Hepatocyte (in vitro differentiated cells): ENCODE data around the gene CHST10. TPM values are rescaled to one million over a fixed set of nuclear protein-coding genes. Genes with fewer than 3 reads are reported as not detected.

Experiments
- DNase-seq: peaks from one replicate; pipeline ENCODE4 v3.0.0-alpha.2; 2016; ENCODE audit warnings: low spot score
- H2AFZ ChIP-seq: fragments of 200-600 bp; sonication (generic); 2 replicates; pipeline ENCODE4 v1.6.0; 2016; ENCODE audit warnings: antibody characterized with exemption, mild to moderate bottlenecking
- H3K27ac ChIP-seq: fragments of 200-600 bp; sonication (generic); 2 replicates; pipeline ENCODE4 v1.5.1; 2016; ENCODE audit warnings: mild to moderate bottlenecking
- H3K27me3 ChIP-seq: fragments of 200-600 bp; sonication (generic); 2 replicates; pipeline ENCODE4 v1.6.1; 2016
- H3K36me3 ChIP-seq: fragments of 200-600 bp; sonication (generic); replicated peaks from 2 replicates; pipeline ENCODE4 v1.5.1; 2016; ENCODE audit warnings: low read depth; ENCODE audit not compliant: insufficient read depth
- H3K4me1 ChIP-seq: fragments of 200-600 bp; sonication (generic); 2 replicates; pipeline ENCODE4 v1.5.1; 2016; ENCODE audit warnings: mild to moderate bottlenecking, moderate library complexity; ENCODE audit not compliant: insufficient read depth
- H3K4me2 ChIP-seq: fragments of 200-600 bp; sonication (generic); 2 replicates; pipeline ENCODE4 v1.6.0; 2016
- H3K4me3 ChIP-seq: fragments of 200-600 bp; sonication (generic); 2 replicates; pipeline ENCODE4 v1.5.1; 2016; ENCODE audit warnings: mild to moderate bottlenecking
- H3K79me2 ChIP-seq: fragments of 200-600 bp; sonication (generic); 2 replicates; pipeline ENCODE4 v1.6.0; 2017; ENCODE audit warnings: mild to moderate bottlenecking
- H3K9me2 ChIP-seq: fragments of 200-600 bp; sonication (generic); replicated peaks from 2 replicates; pipeline ENCODE4 v1.6.0; 2017; ENCODE audit warnings: mild to moderate bottlenecking; ENCODE audit not compliant: insufficient read depth
- H3K9me3 ChIP-seq: fragments of 200-600 bp; sonication (generic); 2 replicates; pipeline ENCODE4 v1.5.1; 2016; ENCODE audit warnings: low read depth, mild to moderate bottlenecking
- H4K20me1 ChIP-seq: fragments of 200-600 bp; sonication (generic); 2 replicates; pipeline ENCODE4 v1.6.0; 2016; ENCODE audit warnings: mild to moderate bottlenecking; ENCODE audit not compliant: insufficient read depth, poor library complexity, severe bottlenecking
- CTCF ChIP-seq: fragments of 200-600 bp; sonication (generic); IDR thresholded peaks from 2 replicates; pipeline ENCODE4 v1.5.1; 2016; ENCODE audit warnings: antibody characterized with exemption, mild to moderate bottlenecking; ENCODE audit not compliant: poor library complexity
- EZH2 ChIP-seq: fragments of 200-600 bp; sonication (generic); IDR thresholded peaks from 2 replicates; pipeline ENCODE4 v1.6.1; 2016; ENCODE audit warnings: antibody characterized with exemption, mild to moderate bottlenecking, borderline replicate concordance
- EZH2phosphoT487 ChIP-seq: fragments of 200-600 bp; sonication (generic); IDR thresholded peaks from one replicate; pipeline ENCODE4 v1.6.1; 2018; ENCODE audit warnings: antibody characterized with exemption, mild to moderate bottlenecking, low read depth, moderate library complexity; ENCODE audit not compliant: unreplicated experiment, severe bottlenecking
- WGBS: methylation state at CpG from one replicate; pipeline ENCODE4 v1.1.6; 2016; ENCODE audit warnings: low lambda C conversion rate; ENCODE audit errors: missing lambda C conversion rate; 5-methylcytosine and 5-hydroxymethylcytosine counted together
- polyA plus RNA-seq: library from polyadenylated mRNA; unstranded; fragments of >200 nt; fragmentation: Nextera tagmentation; extraction: Ambion mirVana; gene quantifications from 2 replicates; pipeline ENCODE4 v1.2.1, GENCODE V29; 2016
- total RNA-seq: library from RNA; depleted of rRNA; stranded (reverse); fragments of >200 nt; gene quantifications from 2 replicates; pipeline ENCODE4 v1.2.3, GENCODE V29; 2014

Gene CHST10
- total and polyA plus RNA-seq, 2 experiments from 2014 or later: 8.0 to 15.3 TPM

GRCh38 chr2:100397976-100398375, 19.5 kb downstream of the CHST10 start:
- Histone ChIP-seq H3K36me3 (no peaks in the 10 kb centered on the region), H3K79me2 (no peaks in the 10 kb centered on the region), H3K9me2 (no peaks in the 10 kb centered on the region), H3K27ac (no peak overlapping the region), H3K4me3 (no peak overlapping the region), H4K20me1 (no peaks in the 10 kb centered on the region), H3K27me3 (no peaks in the 10 kb centered on the region), H2AFZ (no peak overlapping the region), H3K4me1 (no peaks in the 10 kb centered on the region), H3K9me3 (no peaks in the 10 kb centered on the region), H3K4me2 (no peak overlapping the region)
- no peak for DNase-seq
- 81% methylated on average over 9 of the region's 9 CpGs for WGBS
- TF ChIP-seq CTCF: no peak
- no peak for TF ChIP-seq EZH2phosphoT487
- no peak for TF ChIP-seq EZH2

DNA sequence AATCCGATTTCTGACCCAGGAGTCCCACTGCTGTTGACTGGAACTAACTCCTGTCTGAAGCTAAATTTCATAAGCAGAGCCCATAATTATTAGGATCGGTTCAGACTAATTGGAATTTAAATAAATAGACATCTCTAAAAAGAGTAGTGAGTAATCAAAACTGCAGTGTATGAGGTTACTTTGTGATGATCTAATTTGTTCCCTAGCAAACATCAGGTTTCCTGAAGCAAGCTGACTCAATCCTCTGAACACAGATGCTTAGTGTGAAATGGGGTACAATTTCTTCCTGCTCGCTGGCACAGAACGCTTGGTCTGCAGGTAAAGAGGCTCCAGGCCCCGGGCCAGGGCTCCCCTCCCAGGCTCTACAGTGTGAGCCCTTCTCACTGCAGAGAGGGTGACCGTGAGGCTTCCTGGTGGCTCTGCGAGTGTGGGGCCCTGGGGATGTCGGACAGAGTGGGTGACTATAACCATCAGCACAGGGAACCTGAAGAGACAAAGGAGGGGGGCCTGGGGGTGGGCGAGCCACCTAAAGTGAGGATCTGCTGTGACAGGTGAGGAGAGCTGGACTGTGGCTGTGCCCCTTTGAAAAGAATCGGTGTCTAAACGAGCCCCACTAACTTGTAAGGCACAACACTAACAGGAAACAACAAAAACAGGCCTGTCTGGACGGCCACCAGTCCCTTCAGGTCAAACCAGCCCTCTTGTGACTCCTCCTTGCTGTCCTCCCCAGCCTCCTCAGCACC, 20.2 kb downstream of the CHST10 start:
- Histone ChIP-seq H3K4me2 (no peak overlapping the region), H3K4me1 (no peaks in the 10 kb centered on the region), H4K20me1 (no peaks in the 10 kb centered on the region), H3K4me3 (no peak overlapping the region), H2AFZ (no peak overlapping the region), H3K79me2 (no peaks in the 10 kb centered on the region), H3K9me3 (no peaks in the 10 kb centered on the region), H3K36me3 (no peaks in the 10 kb centered on the region), H3K27me3 (no peaks in the 10 kb centered on the region), H3K27ac (no peak overlapping the region), H3K9me2 (no peaks in the 10 kb centered on the region)
- 86% methylated on average over 12 of the region's 12 CpGs for WGBS
- DNase-seq: no peak
- TF ChIP-seq EZH2phosphoT487 (no peak), EZH2 (no peak), CTCF (no peak)

GRCh38 chr2:100396483-100396882, 21.0 kb downstream of the CHST10 start:
- Histone ChIP-seq H3K4me2 (no peak overlapping the region), H3K36me3 (no peaks in the 10 kb centered on the region), H2AFZ (no peak overlapping the region), H3K9me2 (no peaks in the 10 kb centered on the region), H3K79me2 (no peaks in the 10 kb centered on the region), H3K4me1 (no peaks in the 10 kb centered on the region), H3K4me3 (no peak overlapping the region), H3K9me3 (no peaks in the 10 kb centered on the region), H3K27ac (no peak overlapping the region), H4K20me1 (no peaks in the 10 kb centered on the region), H3K27me3 (no peaks in the 10 kb centered on the region)
- TF ChIP-seq CTCF (no peak), EZH2phosphoT487 (no peak), EZH2 (no peak)
- DNase-seq: no peak
- 95% methylated on average over 5 of the region's 5 CpGs for WGBS
